A549 (cell line): ENCODE data around the gene PKN2. TPM values are rescaled to one million over a fixed set of nuclear protein-coding genes. Genes with fewer than 3 reads are reported as not detected.

Experiments
- ATAC-seq, 2 experiments: fragments of 200-7000 bp in 1 of 2; fragments of >200 bp in 1 of 2; cut with Nextera tagmentation in 1 of 2; cut with Tn5 transposase in 1 of 2; 3 replicates each; pipeline versions ENCODE4 v1.8.0 to v1.9.1; 2018 to 2020; ENCODE audit warnings: mild to moderate bottlenecking in 1 of 2, moderate library complexity in 1 of 2
- CTCF ChIA-PET: fragments of 300-600 bp; sonication (Branson Sonifier 250); formaldehyde crosslinking; extraction: SDS; loops from one replicate; lab custom pipeline; 2021; ENCODE audit warnings: antibody characterized with exemption, inconsistent platforms; lab: Yijun Ruan, JAX
- POLR2A ChIA-PET: fragments of 350-600 bp; formaldehyde crosslinking; extraction: SDS; loops from one replicate; lab custom pipeline; 2021; ENCODE audit warnings: antibody characterized with exemption, inconsistent platforms; lab: Yijun Ruan, JAX
- DNase-seq, 2 experiments: peaks; one replicate each; pipeline versions ENCODE4 v3.0.0 to v3.0.0-alpha.2; 2011 to 2016; ENCODE audit warnings: low read depth in 1 of 2, low spot score in 1 of 2
- FAIRE-seq: peaks from 2 replicates; lab custom pipeline; 2011; peaks lifted over from hg19 to GRCh38; lab: Jason Lieb, UNC
- H3K27ac ChIP-seq, 2 experiments: fragments of >200 bp; sonication (Bioruptor Twin); formaldehyde crosslinking; 3 replicates each; pipeline ENCODE4 v1.5.1; 2016 to 2017
- H3K4me1 ChIP-seq: fragments of >200 bp; sonication (Bioruptor Twin); formaldehyde crosslinking; 3 replicates; pipeline ENCODE4 v1.6.1; 2016
- H3K4me2 ChIP-seq: fragments of >200 bp; sonication (Bioruptor Twin); formaldehyde crosslinking; 3 replicates; pipeline ENCODE4 v1.6.1; 2016
- H3K4me3 ChIP-seq: fragments of >200 bp; sonication (Bioruptor Twin); formaldehyde crosslinking; 3 replicates; pipeline ENCODE4 v1.5.1; 2016
- H3K9me3 ChIP-seq: fragments of >200 bp; sonication (Bioruptor Twin); formaldehyde crosslinking; 3 replicates; pipeline ENCODE4 v1.6.1; 2016
- BHLHE40 ChIP-seq: IDR thresholded peaks from 2 replicates; pipeline ENCODE4 v1.6.1; 2012; ENCODE audit warnings: low read depth, low read length, inconsistent platforms
- CBX2 ChIP-seq: fragments of 200-600 bp; sonication (generic); IDR thresholded peaks from 2 replicates; pipeline ENCODE4 v1.6.1; 2016; ENCODE audit warnings: low read depth, mild to moderate bottlenecking, borderline replicate concordance
- CBX8 ChIP-seq: fragments of 200-600 bp; sonication (generic); IDR thresholded peaks from 2 replicates; pipeline ENCODE4 v1.6.1; 2016
- CHD2 ChIP-seq: fragments of 150-350 bp; IDR thresholded peaks from 2 replicates; pipeline ENCODE4 v1.6.1; 2014; ENCODE audit warnings: low read length; ENCODE audit not compliant: partially characterized antibody
- CHD4 ChIP-seq: fragments of 200-600 bp; sonication (generic); IDR thresholded peaks from 2 replicates; pipeline ENCODE4 v1.6.1; 2016; ENCODE audit warnings: antibody characterized with exemption, mild to moderate bottlenecking, borderline replicate concordance
- EP300 ChIP-seq, 2 experiments: fragments of >200 bp; sonication (Bioruptor Twin); formaldehyde crosslinking; IDR thresholded peaks; 2 replicates in 1 of 2; 3 replicates in 1 of 2; pipeline ENCODE4 v1.6.1; 2016 to 2017
- HEYL ChIP-seq: fragments of 250-450 bp; sonication (Bioruptor Pico); IDR thresholded peaks from 2 replicates; pipeline ENCODE4 v1.8.0; 2021; ENCODE audit warnings: mild to moderate bottlenecking, moderate library complexity
- HOXA7 ChIP-seq: fragments of 250-450 bp; sonication (Bioruptor Pico); IDR thresholded peaks from 2 replicates; pipeline ENCODE4 v1.5.0; 2020; ENCODE audit warnings: mild to moderate bottlenecking, moderate library complexity
- HOXB13 ChIP-seq: fragments of 250-450 bp; sonication (Bioruptor Pico); IDR thresholded peaks from 2 replicates; pipeline ENCODE4 v1.5.0; 2020; ENCODE audit warnings: low read depth, mild to moderate bottlenecking, moderate library complexity
- JUN ChIP-seq, 2 experiments: fragments of >200 bp; sonication (Bioruptor Twin); formaldehyde crosslinking; IDR thresholded peaks; 2 replicates in 1 of 2; 3 replicates in 1 of 2; pipeline ENCODE4 v1.6.1; 2016 to 2017
- KDM1A ChIP-seq: fragments of 200-600 bp; sonication (generic); IDR thresholded peaks from 2 replicates; pipeline ENCODE4 v1.6.1; 2016; ENCODE audit warnings: low read depth, mild to moderate bottlenecking
- MAFK ChIP-seq: fragments of 450-650 bp; IDR thresholded peaks from 2 replicates; pipeline ENCODE4 v1.6.1; 2014; ENCODE audit not compliant: partially characterized antibody
- NFE2L2 ChIP-seq: fragments of 150-350 bp; conservative IDR thresholded peaks from 2 replicates; pipeline ENCODE4 v1.6.1; 2014; ENCODE audit warnings: low read length
- PHF8 ChIP-seq: fragments of 200-600 bp; sonication (generic); IDR thresholded peaks from 2 replicates; pipeline ENCODE4 v1.6.1; 2016; ENCODE audit warnings: low read depth, mild to moderate bottlenecking, antibody characterized with exemption, moderate library complexity, borderline replicate concordance
- POLR2A ChIP-seq: IDR thresholded peaks from 2 replicates; pipeline ENCODE4 v1.6.1; 2012; ENCODE audit warnings: mild to moderate bottlenecking, low read length
- RAD21 ChIP-seq, 2 experiments: fragments of >200 bp in 1 of 2; sonication (Bioruptor Twin) in 1 of 2; formaldehyde crosslinking in 1 of 2; IDR thresholded peaks in 1 of 2; conservative IDR thresholded peaks in 1 of 2; 2 replicates in 1 of 2; 3 replicates in 1 of 2; pipeline ENCODE4 v1.6.1; 2012 to 2018; ENCODE audit warnings: inconsistent platforms in 1 of 2
- USF2 ChIP-seq: fragments of 450-650 bp; IDR thresholded peaks from 2 replicates; pipeline ENCODE4 v1.6.1; 2014; ENCODE audit warnings: antibody characterized with exemption
- ZFP36 ChIP-seq: fragments of 450-650 bp; IDR thresholded peaks from 2 replicates; pipeline ENCODE4 v1.6.1; 2014; ENCODE audit warnings: borderline replicate concordance; ENCODE audit not compliant: partially characterized antibody
- ZSCAN20 ChIP-seq: fragments of 250-450 bp; sonication (Bioruptor Pico); IDR thresholded peaks from 2 replicates; pipeline ENCODE4 v1.8.0; 2022; ENCODE audit warnings: mild to moderate bottlenecking, moderate library complexity
- WGBS: methylation state at CpG from one replicate; pipeline ENCODE4 v1.1.6; 2017; ENCODE audit errors: missing lambda C conversion rate; 5-methylcytosine and 5-hydroxymethylcytosine counted together
- polyA plus RNA-seq, 4 experiments: library from polyadenylated mRNA; depleted of rRNA in 3 of 4; stranded (reverse); fragments of >200 nt; fragmentation: RNase III in 1 of 4; extraction: RNeasy Plus Mini Kit Qiagen cat#74134 plus additional on column Dnase treatment in 1 of 4; gene quantifications; 2 replicates in 3 of 4; 3 replicates in 1 of 4; pipeline ENCODE4 v1.2.3, GENCODE V29; 2011 to 2017
- TF ChIP-seq, protein P1 (sequence below): fragments of 250-450 bp; sonication (Bioruptor Pico); IDR thresholded peaks from 2 replicates; pipeline ENCODE4 v1.5.0; 2020; ENCODE audit warnings: low read depth, mild to moderate bottlenecking, moderate library complexity
- TF ChIP-seq, protein P2 (sequence below): fragments of 150-350 bp; IDR thresholded peaks from 2 replicates; pipeline ENCODE4 v1.6.1; 2014; ENCODE audit warnings: low read depth, mild to moderate bottlenecking, low read length
- TF ChIP-seq, protein P3 (sequence below): fragments of >200 bp; sonication (Bioruptor Twin); formaldehyde crosslinking; IDR thresholded peaks from 3 replicates; pipeline ENCODE4 v1.5.1; 2016
- TF ChIP-seq, protein P4 (sequence below): fragments of 250-450 bp; sonication (Bioruptor Pico); IDR thresholded peaks from 2 replicates; pipeline ENCODE4 v1.5.0; 2021; ENCODE audit warnings: mild to moderate bottlenecking, moderate library complexity, borderline replicate concordance

Gene PKN2
- polyA plus RNA-seq, 2 of the 4 experiments (the other 2 are of a cell fraction): 14.4 to 39.6 TPM

GRCh38 chr1:88735909-88736308, 51.8 kb downstream of the PKN2 start:
- ChIA-PET CTCF (interaction anchor here (0.7 to 0.9 kb wide), 2 partner anchors 50 to 53 kb away, joined by 3 to 4 read pairs; no protein-coding TSS in a partner anchor), POLR2A (no interaction called here)
- DNase-seq (no peak), ATAC-seq (no peak)
- 85% methylated on average over 1 of the region's 1 CpG for WGBS
- Histone ChIP-seq H3K4me3 (no peak overlapping the region), H3K9me3 (0 out of 3 replicates have a peak, but pooled peaks cover 2% of the 10 kb centered on the region), H3K4me2 (no peak overlapping the region), H3K4me1 (peaks cover 24% of the 10 kb centered on the region)
- TF ChIP-seq EP300 (IDR thresholded peaks at IDR 0.05): no peak
- TF ChIP-seq BHLHE40: no peak
- no peak for TF ChIP-seq ZSCAN20
- no peak for TF ChIP-seq POLR2A
- no peak for TF ChIP-seq CBX8
- no peak for TF ChIP-seq CHD2
- TF ChIP-seq, all 56 proteins: peak for 0
- no peak for FAIRE-seq
- H3K27ac ChIP-seq: no peak overlapping the region

- FAIRE-seq: no peak
- TF ChIP-seq, protein P1, sequence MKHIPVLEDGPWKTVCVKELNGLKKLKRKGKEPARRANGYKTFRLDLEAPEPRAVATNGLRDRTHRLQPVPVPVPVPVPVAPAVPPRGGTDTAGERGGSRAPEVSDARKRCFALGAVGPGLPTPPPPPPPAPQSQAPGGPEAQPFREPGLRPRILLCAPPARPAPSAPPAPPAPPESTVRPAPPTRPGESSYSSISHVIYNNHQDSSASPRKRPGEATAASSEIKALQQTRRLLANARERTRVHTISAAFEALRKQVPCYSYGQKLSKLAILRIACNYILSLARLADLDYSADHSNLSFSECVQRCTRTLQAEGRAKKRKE: no peak
- no peak for TF ChIP-seq CHD4
- no peak for TF ChIP-seq HOXA7 (CRISPR knock-in tag)
- TF ChIP-seq NFE2L2: no peak
- no peak for TF ChIP-seq MAFK
- no peak for TF ChIP-seq USF2
- TF ChIP-seq ZFP36: no peak
- TF ChIP-seq PHF8: no peak
- no peak for TF ChIP-seq CBX2
- no peak for TF ChIP-seq JUN (IDR thresholded peaks at IDR 0.05)
- TF ChIP-seq, protein P2, sequence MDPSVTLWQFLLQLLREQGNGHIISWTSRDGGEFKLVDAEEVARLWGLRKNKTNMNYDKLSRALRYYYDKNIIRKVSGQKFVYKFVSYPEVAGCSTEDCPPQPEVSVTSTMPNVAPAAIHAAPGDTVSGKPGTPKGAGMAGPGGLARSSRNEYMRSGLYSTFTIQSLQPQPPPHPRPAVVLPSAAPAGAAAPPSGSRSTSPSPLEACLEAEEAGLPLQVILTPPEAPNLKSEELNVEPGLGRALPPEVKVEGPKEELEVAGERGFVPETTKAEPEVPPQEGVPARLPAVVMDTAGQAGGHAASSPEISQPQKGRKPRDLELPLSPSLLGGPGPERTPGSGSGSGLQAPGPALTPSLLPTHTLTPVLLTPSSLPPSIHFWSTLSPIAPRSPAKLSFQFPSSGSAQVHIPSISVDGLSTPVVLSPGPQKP: no peak
- no peak for TF ChIP-seq HEYL (CRISPR knock-in tag)
- no peak for TF ChIP-seq HOXB13 (CRISPR knock-in tag)
- TF ChIP-seq, protein P3, sequence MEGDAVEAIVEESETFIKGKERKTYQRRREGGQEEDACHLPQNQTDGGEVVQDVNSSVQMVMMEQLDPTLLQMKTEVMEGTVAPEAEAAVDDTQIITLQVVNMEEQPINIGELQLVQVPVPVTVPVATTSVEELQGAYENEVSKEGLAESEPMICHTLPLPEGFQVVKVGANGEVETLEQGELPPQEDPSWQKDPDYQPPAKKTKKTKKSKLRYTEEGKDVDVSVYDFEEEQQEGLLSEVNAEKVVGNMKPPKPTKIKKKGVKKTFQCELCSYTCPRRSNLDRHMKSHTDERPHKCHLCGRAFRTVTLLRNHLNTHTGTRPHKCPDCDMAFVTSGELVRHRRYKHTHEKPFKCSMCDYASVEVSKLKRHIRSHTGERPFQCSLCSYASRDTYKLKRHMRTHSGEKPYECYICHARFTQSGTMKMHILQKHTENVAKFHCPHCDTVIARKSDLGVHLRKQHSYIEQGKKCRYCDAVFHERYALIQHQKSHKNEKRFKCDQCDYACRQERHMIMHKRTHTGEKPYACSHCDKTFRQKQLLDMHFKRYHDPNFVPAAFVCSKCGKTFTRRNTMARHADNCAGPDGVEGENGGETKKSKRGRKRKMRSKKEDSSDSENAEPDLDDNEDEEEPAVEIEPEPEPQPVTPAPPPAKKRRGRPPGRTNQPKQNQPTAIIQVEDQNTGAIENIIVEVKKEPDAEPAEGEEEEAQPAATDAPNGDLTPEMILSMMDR: peak; percentile 29; the same call in 2 of the 3 replicates
- no peak for TF ChIP-seq BHLHE40
- TF ChIP-seq RAD21 (conservative IDR thresholded peaks at IDR 0.05 in 1 of 2, IDR thresholded peaks at IDR 0.05 in 1 of 2): peak; percentile 45 to 59; a peak in 4 of 5 replicates
- TF ChIP-seq KDM1A: no peak
- TF ChIP-seq, protein P4, sequence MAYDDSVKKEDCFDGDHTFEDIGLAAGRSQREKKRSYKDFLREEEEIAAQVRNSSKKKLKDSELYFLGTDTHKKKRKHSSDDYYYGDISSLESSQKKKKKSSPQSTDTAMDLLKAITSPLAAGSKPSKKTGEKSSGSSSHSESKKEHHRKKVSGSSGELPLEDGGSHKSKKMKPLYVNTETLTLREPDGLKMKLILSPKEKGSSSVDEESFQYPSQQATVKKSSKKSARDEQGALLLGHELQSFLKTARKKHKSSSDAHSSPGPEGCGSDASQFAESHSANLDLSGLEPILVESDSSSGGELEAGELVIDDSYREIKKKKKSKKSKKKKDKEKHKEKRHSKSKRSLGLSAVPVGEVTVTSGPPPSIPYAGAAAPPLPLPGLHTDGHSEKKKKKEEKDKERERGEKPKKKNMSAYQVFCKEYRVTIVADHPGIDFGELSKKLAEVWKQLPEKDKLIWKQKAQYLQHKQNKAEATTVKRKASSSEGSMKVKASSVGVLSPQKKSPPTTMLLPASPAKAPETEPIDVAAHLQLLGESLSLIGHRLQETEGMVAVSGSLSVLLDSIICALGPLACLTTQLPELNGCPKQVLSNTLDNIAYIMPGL (CRISPR knock-in tag): no peak
- TF ChIP-seq, all 56 proteins: peak for 2
- CTCF ChIA-PET: interaction anchor here (0.7 to 0.9 kb wide), 2 partner anchors 52 to 79 kb away, joined by 3 to 4 read pairs; no protein-coding TSS in a partner anchor
- no peak overlapping the region for H3K4me3 ChIP-seq
- peaks cover 21% of the 10 kb centered on the region for H3K4me1 ChIP-seq
- 0 out of 3 replicates have a peak, but pooled peaks cover 2% of the 10 kb centered on the region for H3K9me3 ChIP-seq
- H3K27ac ChIP-seq: no peak overlapping the region
- whole genome bisulfite sequencing: 74% methylated on average over 6 of the region's 7 CpGs
- DNase-seq (peak; percentile 4 to 18), ATAC-seq (peak; percentile 54 to 66; a peak in 5 of 6 replicates)
- H3K4me2 ChIP-seq: no peak overlapping the region
- POLR2A ChIA-PET: no interaction called here
Measured at GRCh38 chr1:88736633-88737248, 52.7 kb downstream of the PKN2 start.
